HepG2 (cell line): ENCODE results near the gene ZNF780B. TPM values are rescaled to one million over a fixed set of nuclear protein-coding genes. Genes with fewer than 3 reads are reported as not detected.

Experiments
- ATAC-seq: fragments of 200-7000 bp; cut with Tn5 transposase; 3 replicates; pipeline ENCODE4 v1.9.1; 2020; ENCODE audit warnings: mild to moderate bottlenecking, moderate library complexity
- BruUV-seq: library from RNA; stranded (reverse); fragments of 400-500 nt; replicated peaks from 2 replicates; lab custom pipeline; 2021; lab: Mats Ljungman, UMichigan
- CTCF ChIA-PET: fragments of 300-600 bp; formaldehyde crosslinking; extraction: SDS; loops from one replicate; lab custom pipeline; 2021; ENCODE audit warnings: low total read pairs, inconsistent platforms, low intra/inter-chr PET ratio; lab: Yijun Ruan, JAX
- POLR2A ChIA-PET: fragments of 350-600 bp; sonication (Branson Sonifier 250); formaldehyde crosslinking; loops from one replicate; lab custom pipeline; 2020; ENCODE audit warnings: antibody characterized with exemption, inconsistent platforms; lab: Yijun Ruan, JAX
- DNase-seq: peaks from one replicate; pipeline ENCODE4 v3.0.0-alpha.2; 2015; ENCODE audit warnings: low spot score
- FAIRE-seq: peaks from 3 replicates; lab custom pipeline; 2011; peaks lifted over from hg19 to GRCh38; lab: Jason Lieb, UNC
- H2AFZ ChIP-seq: one replicate; pipeline ENCODE4 v1.6.1; 2011; ENCODE audit warnings: low read length, inconsistent platforms
- H3K27ac ChIP-seq: fragments of 300-600 bp; 3 replicates; pipeline ENCODE4 v1.8.0; 2011; ENCODE audit warnings: mixed run types, mild to moderate bottlenecking, mixed read lengths, low read length, inconsistent platforms; ENCODE audit not compliant: insufficient read depth; ENCODE audit errors: extremely low read length
- H3K27me3 ChIP-seq, 2 experiments: fragments of 200-600 bp in 1 of 2; 2 replicates in 1 of 2; 3 replicates in 1 of 2; pipeline versions ENCODE4 v1.6.0 to v1.8.0; 2011; ENCODE audit warnings: low read length in 2 of 2, mild to moderate bottlenecking in 2 of 2, moderate library complexity in 2 of 2, inconsistent platforms in 1 of 2; ENCODE audit not compliant: insufficient read depth in 2 of 2, control insufficient read depth in 1 of 2
- H3K36me3 ChIP-seq, 2 experiments: fragments of 200-600 bp in 1 of 2; replicated peaks in 1 of 2; 2 replicates in 1 of 2; 3 replicates in 1 of 2; pipeline versions ENCODE4 v1.5.1 to v1.8.0; 2011; ENCODE audit warnings: low read length in 2 of 2, inconsistent platforms in 1 of 2; ENCODE audit not compliant: insufficient read depth in 2 of 2, control insufficient read depth in 1 of 2
- H3K4me1 ChIP-seq: 2 replicates; pipeline ENCODE4 v1.5.1; 2012; ENCODE audit warnings: low read length, inconsistent platforms; ENCODE audit not compliant: insufficient read depth
- H3K4me2 ChIP-seq: 2 replicates; pipeline ENCODE4 v1.6.0; 2011; ENCODE audit warnings: low read depth, low read length, inconsistent platforms
- H3K4me3 ChIP-seq, 3 experiments: fragments of 200-600 bp in 1 of 3; sonication (generic), shearing (Covaris generic) in 1 of 3; replicated peaks in 1 of 3; 2 replicates each; pipeline ENCODE4 v1.5.1; 2011 to 2016; ENCODE audit warnings: low read length in 3 of 3, inconsistent platforms in 2 of 3, low read depth in 2 of 3, mild to moderate bottlenecking in 2 of 3, control low read depth in 1 of 3, mixed read lengths in 1 of 3; ENCODE audit not compliant: insufficient read depth in 1 of 3
- H3K79me2 ChIP-seq: one replicate; pipeline ENCODE4 v1.6.1; 2011; ENCODE audit warnings: low read length, inconsistent platforms; ENCODE audit not compliant: insufficient read depth
- H3K9ac ChIP-seq: 2 replicates; pipeline ENCODE4 v1.6.0; 2011; ENCODE audit warnings: mild to moderate bottlenecking, low read depth, low read length, inconsistent platforms; ENCODE audit not compliant: insufficient read depth
- H3K9me3 ChIP-seq: 2 replicates; pipeline ENCODE4 v1.5.1; 2012; ENCODE audit warnings: mild to moderate bottlenecking, low read length
- H4K20me1 ChIP-seq: 2 replicates; pipeline ENCODE4 v1.6.0; 2011; ENCODE audit warnings: inconsistent platforms, mild to moderate bottlenecking, low read length, moderate library complexity; ENCODE audit not compliant: insufficient read depth
- ARHGAP35 ChIP-seq: sonication (generic); formaldehyde crosslinking; IDR thresholded peaks from 2 replicates; pipeline ENCODE4 v1.9.0; 2022; ENCODE audit warnings: mild to moderate bottlenecking, inconsistent platforms, moderate library complexity, missing genetic modification reagents, borderline replicate concordance
- BRD4 ChIP-seq: sonication (generic); formaldehyde crosslinking; IDR thresholded peaks from 2 replicates; pipeline ENCODE4 v1.4.0; 2020; ENCODE audit warnings: missing genetic modification reagents
- CC2D1A ChIP-seq: sonication (generic); formaldehyde crosslinking; IDR thresholded peaks from 2 replicates; pipeline ENCODE4 v1.8.1; 2023; ENCODE audit warnings: mild to moderate bottlenecking, missing genetic modification reagents
- FOXK1 ChIP-seq: sonication (generic); formaldehyde crosslinking; IDR thresholded peaks from 2 replicates; pipeline ENCODE4 v1.4.0; 2020; ENCODE audit warnings: low read depth, missing genetic modification reagents, borderline replicate concordance
- FOXO1 ChIP-seq: sonication (generic); formaldehyde crosslinking; IDR thresholded peaks from 2 replicates; pipeline ENCODE4 v1.4.0; 2020; ENCODE audit warnings: missing genetic modification reagents
- HOMEZ ChIP-seq: IDR thresholded peaks from 2 replicates; pipeline ENCODE4 v1.6.1; 2016; ENCODE audit warnings: low read depth
- MXD3 ChIP-seq: IDR thresholded peaks from 2 replicates; pipeline ENCODE4 v1.6.1; 2016; ENCODE audit warnings: mild to moderate bottlenecking, missing biosample characterization, missing genetic modification reagents
- PRPF4 ChIP-seq: fragments of 200-400 bp; formaldehyde crosslinking; IDR thresholded peaks from 2 replicates; pipeline ENCODE4 v1.6.1; 2016; ENCODE audit warnings: low read length, low read depth; ENCODE audit not compliant: poor library complexity, severe bottlenecking
- REPIN1 ChIP-seq: sonication (generic); formaldehyde crosslinking; IDR thresholded peaks from 2 replicates; pipeline ENCODE4 v1.8.0; 2022; ENCODE audit warnings: missing genetic modification reagents, low read depth, mild to moderate bottlenecking, borderline replicate concordance
- ZNF260 ChIP-seq: sonication (generic); formaldehyde crosslinking; IDR thresholded peaks from 2 replicates; pipeline ENCODE4 v1.4.0; 2020; ENCODE audit warnings: missing genetic modification reagents, low read depth, mild to moderate bottlenecking, borderline replicate concordance
- ZNF557 ChIP-seq: sonication (generic); formaldehyde crosslinking; IDR thresholded peaks from 2 replicates; pipeline ENCODE4 v1.4.0; 2020; ENCODE audit warnings: missing genetic modification reagents
- ZNF781 ChIP-seq: sonication (generic); formaldehyde crosslinking; IDR thresholded peaks from 2 replicates; pipeline ENCODE4 v1.5.1; 2020; ENCODE audit warnings: borderline replicate concordance, mild to moderate bottlenecking, missing genetic modification reagents; ENCODE audit errors: not compliant biosample characterization
- WGBS: methylation state at CpG from one replicate; pipeline ENCODE4 v1.1.6; 2017; ENCODE audit warnings: low lambda C conversion rate; 5-methylcytosine and 5-hydroxymethylcytosine counted together
- in situ Hi-C: cut with HindIII; loops from 2 replicates; pipeline ENCODE4 v1.10.0; 2017; ENCODE audit warnings: low pct_unique_long_range_greater_than_20kb; ENCODE audit not compliant: extremely low pct_ligation_motif_present
- intact Hi-C: fragments of 100-400 bp; cut with micrococcal nuclease; formaldehyde crosslinking; loops from one replicate; pipeline ENCODE4 v1.10.0; 2022; ENCODE audit not compliant: unreplicated experiment
- polyA plus RNA-seq, 8 experiments: library from polyadenylated mRNA; depleted of rRNA in 3 of 8; stranded (reverse) in 7 of 8; unstranded in 1 of 8; fragments of >200 nt; fragmentation: Illumina TruSeq in 4 of 8; extraction: Trizol in 4 of 8; gene quantifications; 2 replicates each; pipeline versions ENCODE4 v1.2.1 to v1.2.3, GENCODE V29; 2011 to 2016; ENCODE audit warnings: low read depth in 4 of 8, missing spikeins in 1 of 8, mixed read lengths in 1 of 8; ENCODE audit not compliant: insufficient read depth in 1 of 8
- total RNA-seq, 5 experiments: library from RNA; depleted of rRNA; stranded (reverse); fragments of >200 nt; fragmentation: Illumina TruSeq; extraction: Trizol; gene quantifications; 2 replicates each; pipeline ENCODE4 v1.2.3, GENCODE V29; 2016; ENCODE audit warnings: low read depth in 1 of 5
- TF ChIP-seq, protein P1 (sequence below): sonication (generic); formaldehyde crosslinking; IDR thresholded peaks from 2 replicates; pipeline ENCODE4 v1.8.0; 2022; ENCODE audit warnings: mild to moderate bottlenecking, missing genetic modification reagents, moderate library complexity
- TF ChIP-seq, protein P2 (sequence below): sonication (generic); formaldehyde crosslinking; IDR thresholded peaks from 2 replicates; pipeline ENCODE4 v1.4.0; 2020; ENCODE audit warnings: low read depth, mild to moderate bottlenecking, missing genetic modification reagents

Gene ZNF780B
- total and polyA plus RNA-seq, 2 of the 13 experiments (the other 11 are each of a cell fraction or from before 2014, with no cell fraction given) = 6.6 to 21.9 TPM

- BruUV-seq = no TSS peak
- Histone ChIP-seq H3K4me2 (no peak overlapping the region), H2AFZ (no peak overlapping the region), H3K9me3 (no peaks in the 10 kb centered on the region), H3K36me3 (no peaks in the 10 kb centered on the region), H3K27me3 (no peaks in the 10 kb centered on the region; a peak in 1 of 5 replicates), H4K20me1 (no peaks in the 10 kb centered on the region), H3K27ac (no peak overlapping the region), H3K9ac (no peak overlapping the region), H3K79me2 (no peaks in the 10 kb centered on the region), H3K4me1 (no peaks in the 10 kb centered on the region), H3K4me3 (no peak overlapping the region)
- in situ Hi-C loops (no loop called here), intact Hi-C loops (no loop called here)
- DNase-seq = no peak
- WGBS = 41% methylated on average over 4 of the region's 4 CpGs
- ChIA-PET POLR2A (no interaction called here), CTCF (no interaction called here)
- no peak for TF ChIP-seq FOXK1 (CRISPR knock-in tag)
- no peak for ATAC-seq
- no peak for FAIRE-seq
Measured at GRCh38 chr19:40103600-40103999, 47.6 kb upstream of the ZNF780B start.

- H3K4me1 ChIP-seq = no peaks in the 10 kb centered on the region
- H4K20me1 ChIP-seq = no peaks in the 10 kb centered on the region
- H3K36me3 ChIP-seq = no peaks in the 10 kb centered on the region
- POLR2A ChIA-PET = no interaction called here
- no peak for DNase-seq
- no peak overlapping the region for H2AFZ ChIP-seq
- H3K4me3 ChIP-seq = no peak overlapping the region
- no peaks in the 10 kb centered on the region for H3K79me2 ChIP-seq
- H3K27me3 ChIP-seq = no peaks in the 10 kb centered on the region; a peak in 1 of 5 replicates
- no TSS peak for BruUV-seq
- H3K9me3 ChIP-seq = no peaks in the 10 kb centered on the region
- CTCF ChIA-PET = no interaction called here
- H3K27ac ChIP-seq = no peak overlapping the region
- H3K9ac ChIP-seq = no peak overlapping the region
- H3K4me2 ChIP-seq = no peak overlapping the region
- no peak for FAIRE-seq
- TF ChIP-seq, protein P1, sequence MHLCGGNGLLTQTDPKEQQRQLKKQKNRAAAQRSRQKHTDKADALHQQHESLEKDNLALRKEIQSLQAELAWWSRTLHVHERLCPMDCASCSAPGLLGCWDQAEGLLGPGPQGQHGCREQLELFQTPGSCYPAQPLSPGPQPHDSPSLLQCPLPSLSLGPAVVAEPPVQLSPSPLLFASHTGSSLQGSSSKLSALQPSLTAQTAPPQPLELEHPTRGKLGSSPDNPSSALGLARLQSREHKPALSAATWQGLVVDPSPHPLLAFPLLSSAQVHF = no peak
- TF ChIP-seq BRD4 (CRISPR knock-in tag) = no peak
- no peak for TF ChIP-seq ZNF557 (CRISPR knock-in tag)
- TF ChIP-seq PRPF4 = no peak
- TF ChIP-seq CC2D1A = no peak
- TF ChIP-seq ZNF781 (CRISPR knock-in tag) = no peak
- TF ChIP-seq FOXO1 = no peak
- TF ChIP-seq REPIN1 = no peak
- TF ChIP-seq, protein P2, sequence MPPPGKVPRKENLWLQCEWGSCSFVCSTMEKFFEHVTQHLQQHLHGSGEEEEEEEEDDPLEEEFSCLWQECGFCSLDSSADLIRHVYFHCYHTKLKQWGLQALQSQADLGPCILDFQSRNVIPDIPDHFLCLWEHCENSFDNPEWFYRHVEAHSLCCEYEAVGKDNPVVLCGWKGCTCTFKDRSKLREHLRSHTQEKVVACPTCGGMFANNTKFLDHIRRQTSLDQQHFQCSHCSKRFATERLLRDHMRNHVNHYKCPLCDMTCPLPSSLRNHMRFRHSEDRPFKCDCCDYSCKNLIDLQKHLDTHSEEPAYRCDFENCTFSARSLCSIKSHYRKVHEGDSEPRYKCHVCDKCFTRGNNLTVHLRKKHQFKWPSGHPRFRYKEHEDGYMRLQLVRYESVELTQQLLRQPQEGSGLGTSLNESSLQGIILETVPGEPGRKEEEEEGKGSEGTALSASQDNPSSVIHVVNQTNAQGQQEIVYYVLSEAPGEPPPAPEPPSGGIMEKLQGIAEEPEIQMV (CRISPR knock-in tag) = no peak
- no peak for TF ChIP-seq MXD3 (CRISPR knock-in tag)
- no peak for TF ChIP-seq ARHGAP35 (CRISPR knock-in tag)
- TF ChIP-seq HOMEZ (CRISPR knock-in tag) = no peak
- TF ChIP-seq ZNF260 = no peak
- TF ChIP-seq, all 625 proteins: peak for 0
- WGBS = 11% methylated on average over 1 of the region's 1 CpG
- ATAC-seq = no peak
- intact Hi-C loops (no loop called here), in situ Hi-C loops (no loop called here)
Measured at GRCh38 chr19:40101813-40102212, 45.8 kb upstream of the ZNF780B start.
